Activated CD8-positive, alpha-beta memory T cell treated with anti-CD3 and anti-CD28 coated beads, Interleukin-2, amount 50 U/mL, for 4 hours (primary cell): ENCODE data around the gene ARL3.
"Not testable (repeated sequence)": the region's sequence is repeated elsewhere in the genome, so short reads cannot be mapped to it uniquely, and the experiment has no call there.

Source experiments
- DNase-seq: peaks from one replicate; pipeline ENCODE4 v3.0.0-alpha.2; 2020

ARL3 gene

GRCh38 chr10:102735065-102735562 is 20.9 kb upstream of the ARL3 start:
- DNase-seq = no peak

- DNase-seq = no peak
Observed at GRCh38 chr10:102732661-102733060, 18.5 kb upstream of the ARL3 start.

DNA sequence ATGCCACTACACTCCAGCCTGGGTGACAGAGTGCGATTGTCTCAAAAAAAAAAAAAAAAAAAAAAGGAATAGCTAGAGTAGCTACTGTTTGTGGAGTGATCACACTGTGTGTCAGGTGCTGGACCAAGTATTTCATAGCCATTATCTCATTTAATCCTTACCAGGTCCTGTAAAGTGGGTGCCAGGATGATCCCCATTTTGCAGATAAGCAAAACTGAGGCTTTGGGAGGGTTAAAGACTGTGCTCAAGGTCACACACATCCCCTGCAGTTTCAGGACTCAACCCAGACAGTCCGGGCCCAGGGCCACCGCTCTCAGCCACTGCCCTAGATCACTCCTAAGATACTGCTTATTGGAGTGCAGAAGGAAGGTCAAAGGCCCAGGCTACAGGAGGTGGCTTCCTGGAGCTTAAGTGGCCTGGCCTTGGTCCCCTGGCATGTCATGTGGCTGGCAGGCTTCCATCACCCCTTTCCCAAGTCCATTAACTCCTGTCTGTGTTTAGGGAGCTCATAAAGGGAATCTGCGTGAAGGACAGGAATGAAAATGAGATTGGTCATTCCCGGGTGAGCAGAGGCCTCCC is 17.1 kb upstream of the ARL3 start:
- no peak for DNase-seq

GRCh38 chr10:102729029-102730026 is 15.1 kb upstream of the ARL3 start:
- DNase-seq = peak; percentile 64

DNA sequence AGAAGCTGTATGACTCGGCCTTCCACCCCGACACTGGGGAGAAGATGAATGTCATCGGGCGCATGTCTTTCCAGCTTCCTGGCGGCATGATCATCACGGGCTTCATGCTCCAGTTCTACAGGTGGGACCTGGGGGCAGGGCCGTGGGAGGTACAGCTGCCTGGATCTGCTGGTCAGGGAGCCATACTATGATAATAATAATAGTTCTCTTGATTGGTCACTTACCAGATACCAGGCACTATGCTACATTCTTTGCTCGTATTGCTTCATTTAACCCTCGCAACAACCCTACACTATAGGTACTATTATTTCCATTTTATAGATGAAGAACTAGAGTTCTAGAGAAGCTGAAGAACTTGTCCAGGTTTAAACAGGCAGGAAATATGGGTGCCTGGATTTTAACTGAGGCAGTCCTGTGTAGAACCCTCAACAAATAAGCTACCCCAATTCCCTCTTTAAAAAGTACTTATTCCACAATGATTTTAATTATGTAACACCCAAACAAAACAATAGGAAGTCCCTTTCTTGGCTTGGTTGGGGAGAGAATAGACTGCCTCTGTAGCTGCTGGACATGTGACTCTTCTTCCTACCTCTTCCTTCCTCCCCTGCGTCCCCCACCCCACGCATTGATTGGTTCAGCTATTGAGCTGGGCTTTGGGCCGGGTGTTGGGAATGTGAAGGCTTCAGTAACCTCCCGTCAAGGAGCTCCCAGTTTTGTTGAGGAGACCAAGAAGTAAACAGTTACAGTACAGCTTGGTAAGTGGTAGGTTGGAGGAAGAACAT is 13.0 kb upstream of the ARL3 start:
- no peak for DNase-seq

DNA sequence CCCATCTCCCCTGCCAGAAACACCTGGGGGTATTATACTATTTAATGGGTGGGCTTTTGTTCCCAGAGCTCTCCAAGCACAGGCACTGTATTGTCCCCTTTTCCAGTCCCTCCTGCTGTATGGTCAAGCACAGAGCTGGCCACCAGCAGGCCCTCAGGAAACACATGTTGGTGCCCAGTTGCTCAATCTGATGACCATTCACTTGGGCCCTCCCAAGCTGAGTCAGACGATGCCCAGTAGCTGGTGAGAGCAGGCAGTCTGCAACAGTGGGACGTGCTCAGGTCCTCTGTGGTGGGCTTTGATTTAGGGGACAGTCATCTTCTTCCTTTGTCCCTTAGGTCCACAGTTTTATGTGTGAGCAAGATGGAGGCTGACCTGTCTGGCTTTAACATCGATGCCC is 12.1 kb upstream of the ARL3 start:
- DNase-seq = no peak

DNA sequence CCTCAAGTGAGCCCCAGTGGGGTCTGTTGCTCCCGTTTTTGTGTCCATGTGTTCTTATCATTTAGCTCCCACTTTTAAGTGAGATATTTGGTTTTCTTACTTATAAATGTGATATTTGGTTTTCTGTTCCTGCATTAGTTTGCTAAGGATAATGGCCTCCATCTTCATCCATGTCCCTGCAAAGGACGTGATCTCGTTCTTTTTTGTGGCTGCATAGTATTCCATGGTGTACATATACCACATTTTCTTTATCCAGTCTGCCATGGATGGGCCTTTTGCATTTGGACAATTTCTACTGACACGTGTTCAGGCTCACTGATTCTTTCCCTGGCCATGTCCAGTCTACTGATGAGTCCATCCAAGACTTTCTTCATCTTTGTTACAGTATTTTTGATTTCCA is 9.8 kb upstream of the ARL3 start:
- DNase-seq = no peak

DNA sequence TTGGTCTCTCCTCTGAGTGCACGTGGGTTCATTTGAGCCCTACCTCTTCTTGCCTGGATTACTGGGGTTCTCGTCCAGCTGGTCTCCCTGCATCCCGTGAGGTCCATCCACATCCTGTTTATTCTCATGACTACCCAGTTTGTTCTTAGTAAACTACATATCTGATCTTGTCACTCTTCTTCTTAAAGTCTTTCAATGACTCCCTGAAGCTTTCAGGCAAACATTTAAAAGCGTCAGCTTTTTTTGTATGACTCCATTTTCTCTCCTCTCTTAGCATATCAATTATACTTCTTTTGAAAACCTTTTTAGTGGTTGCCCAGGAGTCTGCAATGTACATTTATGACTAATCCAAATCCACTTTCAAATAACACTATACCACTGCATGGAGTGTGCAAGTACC is 7.8 kb upstream of the ARL3 start:
- DNase-seq = no peak

DNA sequence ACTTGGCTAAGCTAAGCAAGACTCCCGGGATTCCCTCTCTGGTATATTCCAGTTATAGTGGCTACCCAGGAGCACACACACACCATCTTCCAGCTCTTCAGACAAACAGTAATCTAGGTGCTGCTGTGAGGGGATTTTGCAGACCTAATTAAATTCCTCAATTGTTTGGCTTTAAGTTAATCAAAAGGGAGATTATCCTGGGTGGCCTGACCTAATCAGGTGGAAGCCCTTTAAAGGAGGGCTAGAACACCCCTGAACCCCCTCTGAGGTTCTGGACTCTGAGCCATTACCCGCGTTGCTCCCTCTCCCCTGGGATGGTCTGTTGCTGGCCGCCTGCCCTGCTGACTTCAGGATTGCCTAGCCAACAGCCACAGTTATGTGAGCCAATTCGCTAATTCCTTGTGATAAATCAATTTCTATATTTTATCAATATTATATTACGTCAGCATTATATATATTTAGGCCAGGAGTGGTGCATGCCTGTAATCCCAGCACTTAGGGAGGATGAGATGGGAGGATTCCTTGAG is 6.6 kb upstream of the ARL3 start:
- no peak for DNase-seq

GRCh38 chr10:102720337-102720736 is 6.1 kb upstream of the ARL3 start:
- DNase-seq = no peak

DNA sequence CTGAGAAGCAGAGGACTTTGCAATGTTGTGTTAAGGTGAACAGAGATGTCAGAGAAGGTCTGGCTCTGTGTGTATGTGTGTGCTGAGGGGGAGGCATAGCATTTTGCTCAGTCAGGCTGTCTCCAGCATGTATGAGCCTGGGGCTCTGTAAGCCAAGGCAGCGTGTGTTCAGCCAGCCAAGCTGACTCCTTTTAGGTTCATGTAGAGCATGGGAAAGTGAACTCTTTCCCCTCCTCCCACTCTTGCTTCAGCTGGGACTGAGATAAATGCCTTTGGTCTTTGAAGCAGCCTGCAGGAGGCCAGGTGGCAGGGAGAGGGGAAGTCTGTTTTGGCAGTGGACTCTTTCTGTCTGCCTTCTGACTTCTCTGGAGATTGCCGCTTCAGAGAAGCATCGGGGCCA is 4.0 kb upstream of the ARL3 start:
- DNase-seq = no peak

DNA sequence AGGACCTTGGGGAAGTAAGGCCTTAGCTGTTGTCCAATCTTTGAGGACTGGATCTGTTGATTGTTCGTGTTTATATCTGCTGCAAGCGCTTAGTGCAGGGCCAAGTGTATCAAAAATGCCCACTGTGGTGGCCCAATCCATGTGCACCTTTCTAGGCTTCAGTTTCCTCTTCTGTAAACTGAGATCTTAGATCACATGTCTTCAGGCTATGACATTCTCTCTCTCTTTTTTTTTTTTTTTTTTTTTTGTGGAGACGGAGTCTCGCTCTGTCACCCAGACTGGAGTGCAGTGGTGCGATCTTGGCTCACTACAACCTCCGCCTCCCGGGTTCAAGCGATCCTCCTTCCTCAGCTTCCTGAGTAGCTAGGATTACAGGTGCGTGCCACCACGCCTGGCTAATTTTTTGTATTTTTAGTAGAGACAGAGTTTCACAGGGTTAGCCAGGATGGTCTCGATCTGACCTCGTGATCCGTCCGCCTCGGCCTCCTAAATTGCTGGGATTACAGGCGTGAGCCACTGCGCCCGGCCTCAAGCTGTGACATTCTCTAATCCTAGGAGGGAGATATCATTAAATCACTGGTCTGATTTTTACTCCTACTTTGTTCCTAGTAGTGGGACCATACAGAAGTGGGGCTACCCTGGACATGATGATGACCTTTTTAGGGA is 2.8 kb upstream of the ARL3 start:
- not testable (repeated sequence) for DNase-seq

GRCh38 chr10:102715880-102716279 is 1.7 kb upstream of the ARL3 start:
- DNase-seq = no peak

- DNase-seq = peak; percentile 49
Observed at GRCh38 chr10:102714621-102715455, 641 bp upstream of the ARL3 start, which contains the start of gene SFXN2. Gene SFXN2 (plus strand): TSS chr10:102714636. CDS start chr10:102726637, 12,001 bp downstream.

DNA sequence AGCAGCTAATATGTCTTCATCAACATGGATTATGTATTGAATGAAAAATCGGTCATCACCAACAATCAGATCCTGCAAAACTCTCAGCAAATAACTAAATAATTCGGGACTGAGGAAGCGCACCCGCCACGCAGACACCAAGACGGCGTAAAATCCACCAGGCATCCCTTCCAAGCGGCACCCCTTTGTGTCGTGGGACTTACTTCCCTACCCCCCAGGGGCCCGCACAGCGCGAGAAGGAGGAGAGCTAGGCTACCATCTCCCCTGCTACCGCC is 721 bp downstream of the ARL3 start:
- no peak for DNase-seq

DNA sequence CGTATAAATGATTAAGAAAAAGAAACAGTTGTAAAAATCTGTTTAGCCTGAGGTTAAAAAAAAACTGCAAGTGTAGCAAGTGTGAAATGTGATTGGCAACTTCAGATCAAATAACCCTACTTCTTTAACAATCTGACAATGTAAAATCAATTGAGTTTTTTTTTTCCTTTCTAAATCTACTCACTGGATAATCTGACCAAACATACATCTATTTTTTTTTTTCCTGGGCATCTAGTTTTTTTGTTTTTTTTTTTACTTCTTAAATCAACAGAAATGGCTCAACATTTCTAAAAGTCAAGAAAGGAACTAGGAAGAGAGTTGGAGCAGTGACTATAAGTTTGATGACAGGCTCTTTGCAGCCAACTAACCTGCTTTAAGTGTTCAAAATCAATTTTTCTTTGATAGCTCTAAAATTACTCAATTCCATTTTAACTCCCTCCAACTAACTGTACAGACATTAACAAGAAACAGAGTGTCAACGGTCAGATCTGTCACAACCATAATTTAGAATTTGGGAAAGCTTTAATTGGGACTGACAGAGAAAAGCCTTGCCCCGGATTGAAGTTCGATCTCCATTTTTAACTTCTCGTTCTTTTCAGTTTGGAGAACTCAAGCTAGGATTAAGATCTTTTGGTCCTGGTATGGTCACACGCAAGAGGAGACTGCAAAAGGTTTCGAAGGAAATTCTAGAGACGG is 1.2 kb downstream of the ARL3 start:
- no peak for DNase-seq

DNA sequence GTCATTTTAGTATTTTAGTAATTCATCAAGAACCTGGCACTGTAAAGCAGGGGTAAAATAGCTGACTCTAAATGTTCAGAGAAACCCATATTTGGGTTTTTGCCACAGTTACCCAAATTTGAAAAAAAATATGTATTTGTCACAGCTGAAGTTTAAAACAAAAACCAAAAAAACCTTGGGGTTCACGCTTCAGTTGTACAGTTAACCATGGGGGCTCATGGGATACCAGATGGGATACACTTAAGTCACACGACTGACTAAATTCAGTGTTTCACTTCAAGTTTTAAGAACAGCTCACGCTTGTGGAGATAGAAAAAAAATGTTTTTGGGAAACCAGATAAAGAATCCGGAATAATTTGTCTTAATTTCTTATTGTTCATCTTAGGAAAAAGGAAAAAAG is 2.1 kb downstream of the ARL3 start:
- DNase-seq = no peak

GRCh38 chr10:102710609-102711008 is 3.6 kb downstream of the ARL3 start:
- no peak for DNase-seq

- DNase-seq = no peak
Observed at GRCh38 chr10:102705531-102705930, 8.7 kb downstream of the ARL3 start.

DNA sequence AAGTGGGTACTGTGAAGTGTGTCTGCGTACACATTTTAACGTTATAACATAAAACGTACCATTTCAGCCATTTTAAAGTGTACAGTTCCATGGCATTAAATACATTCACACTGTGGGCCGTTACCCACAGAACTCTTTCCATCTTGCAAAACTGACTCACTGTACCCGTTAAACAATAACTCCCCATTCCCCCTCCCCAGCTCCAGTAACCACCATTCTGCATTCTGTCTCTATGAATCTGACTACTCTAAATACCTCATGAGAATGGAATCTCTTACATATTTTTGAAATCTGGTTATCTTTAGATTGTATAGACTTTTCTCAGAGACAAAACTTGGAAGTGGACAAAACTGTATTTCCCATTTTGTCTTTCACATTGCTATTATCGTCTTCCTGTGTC is 9.3 kb downstream of the ARL3 start:
- DNase-seq = no peak

DNA sequence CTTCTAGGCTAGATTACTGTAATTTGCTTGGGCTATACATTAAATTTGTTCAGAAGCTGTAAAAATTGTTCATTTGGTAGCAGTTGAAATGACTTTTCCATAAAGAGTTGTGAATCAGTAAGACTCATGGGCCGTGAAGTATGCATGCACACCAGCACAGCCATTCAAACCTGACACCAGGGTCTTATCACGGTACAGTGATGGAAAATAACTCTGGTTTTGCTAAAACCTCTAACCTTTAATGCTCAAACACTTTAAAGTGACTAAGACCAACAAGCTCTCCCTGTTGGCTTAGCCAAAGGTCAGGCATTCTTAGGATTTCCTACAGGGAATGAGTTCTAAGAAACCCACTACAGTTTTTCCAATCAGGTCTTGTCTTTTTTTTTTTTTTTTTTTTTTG is 11.5 kb downstream of the ARL3 start:
- no peak for DNase-seq
